ENCODE results near the gene GAB1.
A peak's percentile ranks its signal among the peaks of the same experiment; 100 is the strongest.

Gene GAB1

DNA sequence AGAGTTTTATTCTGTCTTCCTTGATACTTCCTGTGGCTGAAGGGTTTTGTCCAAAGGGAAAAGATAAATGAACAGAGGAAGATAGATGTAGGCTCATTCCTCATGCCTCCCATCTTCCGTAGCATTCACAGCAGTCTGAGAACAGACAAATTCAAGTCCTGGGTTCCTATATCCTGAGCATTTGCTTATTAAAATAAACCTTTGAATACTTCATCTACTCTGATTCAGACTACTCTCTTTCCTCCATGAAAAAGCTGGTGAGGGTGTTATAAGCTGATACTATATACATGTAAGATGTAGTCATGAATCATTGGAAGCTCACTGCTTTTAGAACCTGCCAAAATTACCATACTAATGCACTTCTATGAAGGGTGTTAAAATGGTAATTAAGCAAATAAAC is 61.2 kb downstream of the GAB1 start:
- H3K4me3 ChIP-seq (ENCODE audit: low read length), result no peak overlapping the region
- no peak for TF ChIP-seq ZNF274 (IDR thresholded peaks at IDR 0.05; ENCODE audit: low read depth, low read length)

- TF ChIP-seq ZNF274 (IDR thresholded peaks at IDR 0.05; ENCODE audit: low read depth, low read length), result no peak
- no peak overlapping the region for H3K4me3 ChIP-seq (ENCODE audit: low read length)
Measured at GRCh38 chr4:143399113-143399949, 62.7 kb downstream of the GAB1 start.

DNA sequence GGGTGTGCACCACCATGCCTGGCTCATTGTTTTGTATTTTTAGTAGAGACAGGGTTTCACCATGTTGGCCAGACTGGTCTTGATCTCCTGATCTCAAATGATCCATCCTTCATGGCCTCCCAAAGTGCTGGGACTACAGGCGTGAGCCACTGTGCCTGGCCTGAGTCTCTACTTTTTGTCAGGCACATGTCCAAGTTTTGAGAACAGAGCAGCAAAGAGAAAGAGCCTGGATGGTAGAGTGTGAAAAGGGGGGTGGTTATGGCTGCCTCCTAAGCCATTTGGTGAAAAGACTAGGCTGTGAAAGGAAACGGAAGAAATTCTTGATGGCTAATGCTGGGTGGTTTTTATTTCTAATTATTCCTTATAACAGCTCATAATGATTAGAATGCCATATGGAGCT is 63.4 kb downstream of the GAB1 start:
- no peak overlapping the region for H3K4me3 ChIP-seq (ENCODE audit: low read length)
- no peak for TF ChIP-seq ZNF274 (IDR thresholded peaks at IDR 0.05; ENCODE audit: low read depth, low read length)

DNA sequence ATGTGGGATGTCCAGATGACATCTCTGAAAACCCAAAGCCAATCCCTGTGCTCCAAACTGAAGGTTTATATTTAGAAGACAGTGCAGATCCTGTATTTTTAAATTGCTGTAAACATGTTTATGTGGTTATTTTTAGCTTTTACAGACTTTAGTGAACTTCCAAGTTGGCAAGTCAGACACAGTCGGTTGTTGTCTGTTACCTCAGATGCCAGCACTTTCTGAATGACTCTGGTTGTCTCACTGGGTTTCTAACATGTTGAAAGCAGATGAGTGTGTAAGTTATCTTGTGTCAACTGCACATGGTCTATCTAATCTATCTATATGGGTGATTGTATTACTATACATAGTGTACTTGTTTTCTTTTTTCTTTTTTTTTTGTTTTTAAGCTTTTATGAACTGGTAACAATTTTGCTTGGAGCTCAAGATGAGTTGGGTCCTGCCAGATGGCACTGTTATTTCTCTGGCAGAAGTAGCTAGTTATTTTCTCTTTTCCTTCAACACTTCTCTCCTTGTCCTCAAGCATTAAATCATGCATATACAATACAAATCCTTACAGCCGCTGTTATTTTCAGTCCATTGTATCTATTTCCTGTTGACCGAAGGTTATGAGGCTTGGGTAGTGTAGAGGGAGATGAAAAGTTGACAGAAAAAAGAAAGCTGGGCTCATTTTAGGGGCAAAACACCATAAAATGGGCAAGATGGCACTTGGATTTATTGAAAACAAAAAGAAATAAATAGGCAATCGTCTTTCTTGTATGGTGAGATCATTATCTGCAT is 66.3 kb downstream of the GAB1 start:
- TF ChIP-seq ZNF274 (IDR thresholded peaks at IDR 0.05; ENCODE audit: low read depth, low read length), result no peak
- H3K4me3 ChIP-seq (ENCODE audit: low read length), result peak overlapping the region; percentile 24; the same call in 1 of the 2 replicates

DNA sequence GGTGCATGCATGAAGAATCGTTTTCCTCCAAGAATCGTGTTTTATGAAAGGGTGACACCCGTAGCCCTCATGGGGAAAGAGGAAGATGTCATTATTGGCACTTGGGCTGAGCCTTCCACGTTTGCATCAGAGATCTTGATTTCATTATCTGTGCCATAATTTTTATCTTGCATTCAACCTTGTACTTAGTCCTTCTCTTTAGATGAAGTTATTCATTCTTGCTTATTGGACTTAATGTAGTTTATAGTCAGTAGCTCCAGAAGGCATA is 66.8 kb downstream of the GAB1 start:
- no peak for TF ChIP-seq ZNF274 (IDR thresholded peaks at IDR 0.05; ENCODE audit: low read depth, low read length)
- peak overlapping the region; percentile 24 for H3K4me3 ChIP-seq (ENCODE audit: low read length)

- H3K4me3 ChIP-seq (ENCODE audit: low read length), result no peak overlapping the region
- no peak for TF ChIP-seq ZNF274 (IDR thresholded peaks at IDR 0.05; ENCODE audit: low read depth, low read length)
Measured at GRCh38 chr4:143404555-143404954, 67.9 kb downstream of the GAB1 start.

- no peak for TF ChIP-seq ZNF274 (IDR thresholded peaks at IDR 0.05; ENCODE audit: low read depth, low read length)
Measured at GRCh38 chr4:143405075-143405730, 68.5 kb downstream of the GAB1 start.

DNA sequence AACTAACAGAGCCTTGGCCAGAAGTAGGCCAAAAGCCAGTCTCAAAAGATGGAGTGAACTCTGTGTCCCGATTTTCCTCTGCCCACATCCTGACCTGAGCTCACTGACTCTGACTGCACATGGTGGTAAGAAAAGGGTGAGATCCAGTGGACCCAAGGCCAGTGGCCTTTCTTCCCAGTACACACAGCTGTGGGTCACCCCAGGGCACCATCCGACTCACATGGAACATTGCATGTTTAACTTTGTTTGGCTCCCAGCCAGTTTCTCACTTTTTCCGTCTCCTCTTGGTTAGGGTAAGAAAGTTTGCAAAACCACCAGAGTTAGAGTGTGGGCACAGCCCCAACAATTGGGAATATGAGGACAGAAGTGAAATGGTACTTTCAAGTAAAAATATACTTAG is 69.8 kb downstream of the GAB1 start:
- no peak for TF ChIP-seq ZNF274 (IDR thresholded peaks at IDR 0.05; ENCODE audit: low read depth, low read length)
- no peak overlapping the region for H3K4me3 ChIP-seq (ENCODE audit: low read length)

More at GRCh38 chr4:143405075-143405730, 68.5 kb downstream of the GAB1 start:
- H3K4me3 ChIP-seq (ENCODE audit: low read length), result peak overlapping the region; percentile 36; the same call in 1 of the 2 replicates

GRCh38 chr4:143407474-143407873 is 70.8 kb downstream of the GAB1 start:
- no peak overlapping the region for H3K4me3 ChIP-seq (ENCODE audit: low read length)

DNA sequence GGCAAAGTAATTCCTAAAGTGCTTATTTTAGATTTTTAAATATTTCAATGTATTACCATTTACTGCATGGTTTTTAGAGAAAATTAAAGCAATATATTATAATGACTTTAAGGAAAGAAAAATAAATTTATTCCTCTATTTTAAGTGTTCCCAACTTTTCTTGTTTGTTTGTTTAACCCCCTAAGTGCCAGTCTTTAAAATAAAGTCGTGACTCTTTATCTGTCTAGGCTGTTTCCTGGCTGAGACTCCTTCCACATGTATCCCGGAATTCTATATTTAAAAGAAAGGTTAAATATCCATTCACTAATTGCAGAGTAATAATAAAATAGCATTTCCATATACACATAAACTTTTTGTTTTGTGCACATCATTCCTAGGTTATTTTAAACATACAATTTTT is 71.2 kb downstream of the GAB1 start:
- no peak for TF ChIP-seq ZNF274 (IDR thresholded peaks at IDR 0.05; ENCODE audit: low read depth, low read length)
- no peak overlapping the region for H3K4me3 ChIP-seq (ENCODE audit: low read length)

More at GRCh38 chr4:143407474-143407873, 70.8 kb downstream of the GAB1 start:
- TF ChIP-seq ZNF274 (IDR thresholded peaks at IDR 0.05; ENCODE audit: low read depth, low read length), result no peak

GRCh38 chr4:143410015-143410414 is 73.3 kb downstream of the GAB1 start:
- TF ChIP-seq ZNF274 (IDR thresholded peaks at IDR 0.05; ENCODE audit: low read depth, low read length), result no peak
- no peak overlapping the region for H3K4me3 ChIP-seq (ENCODE audit: low read length)

GRCh38 chr4:143411527-143412419 is 75.1 kb downstream of the GAB1 start:
- no peak for TF ChIP-seq ZNF274 (IDR thresholded peaks at IDR 0.05; ENCODE audit: low read depth, low read length)

GRCh38 chr4:143412420-143412758 is 75.7 kb downstream of the GAB1 start:
- no peak for TF ChIP-seq ZNF274 (IDR thresholded peaks at IDR 0.05; ENCODE audit: low read depth, low read length)
- H3K4me3 ChIP-seq (ENCODE audit: low read length), result no peak overlapping the region

More at GRCh38 chr4:143411527-143412419, 75.1 kb downstream of the GAB1 start:
- H3K4me3 ChIP-seq (ENCODE audit: low read length), result no peak overlapping the region
